Subcutaneous adipose tissue (tissue), 4 donors: ENCODE results near the gene STARD10. TPM values are rescaled to one million over a fixed set of nuclear protein-coding genes. Genes with fewer than 3 reads are reported as not detected.

Experiments used
- CTCF ChIP-seq: fragments of 450-650 bp; IDR thresholded peaks from one replicate; pipeline ENCODE4 v1.5.1; 2016; ENCODE audit warnings: low read depth, mild to moderate bottlenecking, control low read depth, antibody characterized with exemption, moderate library complexity
- total RNA-seq, 4 donors: library from RNA; depleted of rRNA; stranded (reverse); fragments of >200 nt; gene quantifications; one replicate each; pipeline ENCODE4 v1.1.0, GENCODE V29; 2016

The STARD10 gene
- total RNA-seq, 4 donors from 2014 or later: 13.4 to 20.2 (median 14.8) TPM

GRCh38 chr11:72798361-72798760, 4.5 kb upstream of the STARD10 start:
- TF ChIP-seq CTCF: no peak

- no peak for TF ChIP-seq CTCF
Measured at GRCh38 chr11:72793076-72793424, 797 bp downstream of the STARD10 start.

DNA sequence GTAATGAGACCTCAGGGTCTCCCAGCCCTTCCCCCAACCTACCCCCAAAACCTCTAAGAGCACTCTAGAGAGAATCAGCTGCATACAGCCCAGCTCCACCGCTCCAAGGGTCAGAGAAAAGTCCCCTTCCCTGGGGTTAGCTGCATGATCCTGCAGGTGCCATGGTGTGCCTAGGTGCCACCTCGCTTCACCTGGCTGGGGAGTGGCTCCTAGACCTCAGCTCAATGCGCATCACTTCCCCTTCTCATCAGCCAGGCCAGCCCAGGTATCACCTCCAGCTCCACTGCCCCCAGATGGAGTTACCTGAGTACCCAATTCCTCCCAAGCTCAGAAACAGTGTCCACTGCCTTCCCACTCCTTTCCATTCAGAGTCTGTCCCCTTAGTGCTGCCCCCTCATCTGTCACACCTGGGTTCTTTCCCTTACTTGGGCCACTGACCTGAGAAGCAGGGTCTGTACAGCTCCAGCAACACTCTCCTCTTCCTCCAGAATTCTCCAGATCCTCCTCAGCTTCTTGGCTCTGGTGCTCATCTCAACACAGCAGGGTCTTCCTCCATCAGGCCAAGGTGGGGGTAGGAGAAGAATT, 1.3 kb downstream of the STARD10 start:
- TF ChIP-seq CTCF: no peak

DNA sequence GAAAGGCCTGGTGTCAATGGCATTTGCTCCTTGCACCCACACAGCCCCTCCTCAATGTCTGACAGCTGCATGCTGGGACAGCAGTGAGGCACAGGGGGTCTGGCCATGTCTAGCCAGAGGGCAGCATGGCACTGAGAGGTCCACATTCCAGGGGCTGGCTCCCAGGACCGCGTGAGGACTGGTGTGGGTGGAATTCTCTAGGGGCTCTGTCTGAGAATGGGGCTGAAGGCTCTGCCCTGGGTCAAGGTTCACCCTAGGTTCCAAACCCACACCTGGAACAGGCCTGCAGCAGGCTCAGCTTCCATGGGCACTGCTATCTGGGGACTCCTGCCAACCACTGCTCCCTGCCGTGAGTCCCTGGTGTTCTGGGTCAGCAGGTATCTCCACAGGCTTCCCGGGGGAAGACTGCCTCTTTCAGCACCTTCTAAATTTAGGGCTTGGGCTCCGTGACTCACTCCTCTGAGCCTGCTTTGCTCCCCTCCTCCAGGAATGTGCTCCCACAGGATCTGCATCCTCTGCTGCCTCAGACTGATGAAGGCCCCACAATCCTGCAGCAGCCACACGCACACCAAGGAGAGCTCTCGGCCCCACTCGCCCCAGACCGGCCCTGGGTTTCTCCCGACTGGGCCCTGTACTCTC, 4.2 kb downstream of the STARD10 start:
- no peak for TF ChIP-seq CTCF

- TF ChIP-seq CTCF: no peak
Measured at GRCh38 chr11:72788241-72788640, 5.6 kb downstream of the STARD10 start.

DNA sequence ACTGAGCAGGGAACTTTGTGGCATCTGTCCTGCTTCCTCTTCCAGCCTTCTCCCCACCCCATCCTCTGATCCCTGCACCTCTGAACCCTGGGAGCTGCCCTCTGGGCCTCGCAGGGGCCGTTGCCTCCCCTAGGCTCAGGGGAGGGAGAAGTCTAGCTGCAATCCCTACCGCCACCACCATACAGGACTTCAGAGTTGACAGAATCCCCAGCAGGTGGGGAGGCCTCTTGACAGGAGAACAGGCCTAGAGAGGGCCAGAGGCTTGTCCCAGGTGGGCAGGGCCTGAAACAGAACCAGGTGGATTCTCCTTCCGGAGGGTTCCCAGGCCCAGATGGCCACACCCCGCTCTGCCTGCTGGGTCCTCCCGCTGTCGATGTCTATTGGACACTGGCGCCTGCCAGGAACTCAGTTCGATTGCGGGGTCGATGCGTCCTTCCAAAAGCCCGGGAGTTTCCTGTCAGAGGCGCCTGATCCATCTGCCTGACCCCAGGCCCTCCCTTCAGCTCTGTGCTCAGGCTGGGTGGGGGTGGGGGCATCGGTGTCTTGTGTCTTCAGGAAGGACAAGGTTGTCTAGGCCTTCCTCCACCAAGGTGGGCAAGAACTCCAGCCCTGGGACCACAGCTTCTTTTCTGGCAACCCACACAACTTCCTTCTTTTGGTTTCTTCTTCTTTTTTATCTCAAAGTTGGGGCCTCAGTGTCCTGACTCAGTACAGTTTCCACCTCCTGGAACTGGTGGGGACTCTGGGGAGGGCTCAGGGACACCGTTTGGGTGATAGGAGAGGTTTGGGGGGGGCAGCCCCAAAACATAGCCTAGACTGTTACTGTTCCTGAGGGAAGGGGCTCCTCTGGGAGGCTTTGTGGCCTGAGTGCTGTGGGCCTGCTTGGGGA, 6.4 kb downstream of the STARD10 start:
- TF ChIP-seq CTCF: no peak
